Measurements from ENCODE around the gene LAMB4. TPM values are rescaled to one million over a fixed set of nuclear protein-coding genes. Genes with fewer than 3 reads are reported as not detected.

LAMB4 gene, protein sequence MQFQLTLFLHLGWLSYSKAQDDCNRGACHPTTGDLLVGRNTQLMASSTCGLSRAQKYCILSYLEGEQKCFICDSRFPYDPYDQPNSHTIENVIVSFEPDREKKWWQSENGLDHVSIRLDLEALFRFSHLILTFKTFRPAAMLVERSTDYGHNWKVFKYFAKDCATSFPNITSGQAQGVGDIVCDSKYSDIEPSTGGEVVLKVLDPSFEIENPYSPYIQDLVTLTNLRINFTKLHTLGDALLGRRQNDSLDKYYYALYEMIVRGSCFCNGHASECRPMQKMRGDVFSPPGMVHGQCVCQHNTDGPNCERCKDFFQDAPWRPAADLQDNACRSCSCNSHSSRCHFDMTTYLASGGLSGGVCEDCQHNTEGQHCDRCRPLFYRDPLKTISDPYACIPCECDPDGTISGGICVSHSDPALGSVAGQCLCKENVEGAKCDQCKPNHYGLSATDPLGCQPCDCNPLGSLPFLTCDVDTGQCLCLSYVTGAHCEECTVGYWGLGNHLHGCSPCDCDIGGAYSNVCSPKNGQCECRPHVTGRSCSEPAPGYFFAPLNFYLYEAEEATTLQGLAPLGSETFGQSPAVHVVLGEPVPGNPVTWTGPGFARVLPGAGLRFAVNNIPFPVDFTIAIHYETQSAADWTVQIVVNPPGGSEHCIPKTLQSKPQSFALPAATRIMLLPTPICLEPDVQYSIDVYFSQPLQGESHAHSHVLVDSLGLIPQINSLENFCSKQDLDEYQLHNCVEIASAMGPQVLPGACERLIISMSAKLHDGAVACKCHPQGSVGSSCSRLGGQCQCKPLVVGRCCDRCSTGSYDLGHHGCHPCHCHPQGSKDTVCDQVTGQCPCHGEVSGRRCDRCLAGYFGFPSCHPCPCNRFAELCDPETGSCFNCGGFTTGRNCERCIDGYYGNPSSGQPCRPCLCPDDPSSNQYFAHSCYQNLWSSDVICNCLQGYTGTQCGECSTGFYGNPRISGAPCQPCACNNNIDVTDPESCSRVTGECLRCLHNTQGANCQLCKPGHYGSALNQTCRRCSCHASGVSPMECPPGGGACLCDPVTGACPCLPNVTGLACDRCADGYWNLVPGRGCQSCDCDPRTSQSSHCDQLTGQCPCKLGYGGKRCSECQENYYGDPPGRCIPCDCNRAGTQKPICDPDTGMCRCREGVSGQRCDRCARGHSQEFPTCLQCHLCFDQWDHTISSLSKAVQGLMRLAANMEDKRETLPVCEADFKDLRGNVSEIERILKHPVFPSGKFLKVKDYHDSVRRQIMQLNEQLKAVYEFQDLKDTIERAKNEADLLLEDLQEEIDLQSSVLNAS (N-terminal part only)
- 0.75 and 1.1 TPM in 2 replicates for total RNA-seq
- long read RNA-seq: 0 reads

DNA sequence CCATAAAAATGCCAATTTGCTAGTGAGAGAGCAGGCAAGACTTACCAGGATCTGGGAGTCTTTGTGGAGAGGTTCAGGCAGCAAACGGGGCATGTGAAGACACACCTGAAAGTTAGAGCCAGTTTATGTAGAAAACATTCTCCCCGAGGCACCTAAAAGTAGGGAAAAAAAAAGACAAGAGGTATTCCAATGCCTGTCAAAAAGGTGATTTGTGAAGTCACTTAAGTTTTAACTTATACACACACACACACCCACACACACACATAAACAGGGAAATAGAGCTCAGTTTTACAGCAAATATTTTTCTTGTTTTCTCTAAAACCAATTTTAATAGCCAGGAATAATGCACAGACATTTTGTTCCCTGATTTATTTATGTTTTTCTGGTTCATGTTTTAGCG lies at the start of gene LAMB4:
Gene LAMB4 (minus strand): TSS at position 101 of the 400 bp plus-strand sequence. CDS start 7,197 bp downstream, outside the sequence.
- H3K9me3 Mint-ChIP-seq (ENCODE audit: unreplicated experiment): no peaks in the 10 kb centered on the region
- DNase-seq (ENCODE audit: extremely low spot score, unreplicated experiment): no peak
- H3K4me3 Mint-ChIP-seq (ENCODE audit: unreplicated experiment): no peak within 1 kb of the TSS
- H3K36me3 Mint-ChIP-seq (ENCODE audit: unreplicated experiment): no peaks in the 10 kb centered on the region
- no peaks in the 10 kb centered on the region for H3K27me3 Mint-ChIP-seq (ENCODE audit: unreplicated experiment)
- H3K4me1 Mint-ChIP-seq (ENCODE audit: unreplicated experiment): peaks cover 50% of the 10 kb centered on the region
- H3K27ac Mint-ChIP-seq (ENCODE audit: unreplicated experiment): peak within 1 kb of the TSS; percentile 88
- TF ChIP-seq, protein P1, sequence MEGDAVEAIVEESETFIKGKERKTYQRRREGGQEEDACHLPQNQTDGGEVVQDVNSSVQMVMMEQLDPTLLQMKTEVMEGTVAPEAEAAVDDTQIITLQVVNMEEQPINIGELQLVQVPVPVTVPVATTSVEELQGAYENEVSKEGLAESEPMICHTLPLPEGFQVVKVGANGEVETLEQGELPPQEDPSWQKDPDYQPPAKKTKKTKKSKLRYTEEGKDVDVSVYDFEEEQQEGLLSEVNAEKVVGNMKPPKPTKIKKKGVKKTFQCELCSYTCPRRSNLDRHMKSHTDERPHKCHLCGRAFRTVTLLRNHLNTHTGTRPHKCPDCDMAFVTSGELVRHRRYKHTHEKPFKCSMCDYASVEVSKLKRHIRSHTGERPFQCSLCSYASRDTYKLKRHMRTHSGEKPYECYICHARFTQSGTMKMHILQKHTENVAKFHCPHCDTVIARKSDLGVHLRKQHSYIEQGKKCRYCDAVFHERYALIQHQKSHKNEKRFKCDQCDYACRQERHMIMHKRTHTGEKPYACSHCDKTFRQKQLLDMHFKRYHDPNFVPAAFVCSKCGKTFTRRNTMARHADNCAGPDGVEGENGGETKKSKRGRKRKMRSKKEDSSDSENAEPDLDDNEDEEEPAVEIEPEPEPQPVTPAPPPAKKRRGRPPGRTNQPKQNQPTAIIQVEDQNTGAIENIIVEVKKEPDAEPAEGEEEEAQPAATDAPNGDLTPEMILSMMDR (IDR thresholded peaks at IDR 0.05): no peak

DNA sequence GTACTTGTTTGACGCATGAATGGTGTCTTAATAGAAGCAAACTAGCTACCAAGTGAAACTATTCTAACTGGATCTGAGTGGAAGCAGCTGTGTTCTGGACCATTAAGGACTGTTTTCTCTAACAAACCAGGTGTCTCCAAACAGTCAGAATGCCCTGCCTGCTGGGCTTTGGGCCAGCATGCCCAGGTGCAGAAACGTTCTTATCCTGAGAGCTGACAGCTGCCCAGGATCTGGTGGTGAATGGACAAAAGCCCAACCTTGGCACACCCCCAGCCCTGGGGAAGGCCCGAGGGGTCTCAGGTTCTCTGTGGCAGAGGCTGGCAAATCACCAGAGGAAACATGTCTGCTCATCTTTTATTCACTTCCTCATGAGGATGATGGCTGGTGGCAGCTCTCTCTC lies 48.2 kb upstream of the LAMB4 start:
- Mint-ChIP-seq H3K36me3 (ENCODE audit: unreplicated experiment) (peaks cover 32% of the 10 kb centered on the region), H3K9me3 (ENCODE audit: unreplicated experiment) (no peaks in the 10 kb centered on the region), H3K4me3 (ENCODE audit: unreplicated experiment) (no peak overlapping the region), H3K27ac (ENCODE audit: unreplicated experiment) (no peak overlapping the region), H3K27me3 (ENCODE audit: unreplicated experiment) (no peaks in the 10 kb centered on the region), H3K4me1 (ENCODE audit: unreplicated experiment) (no peaks in the 10 kb centered on the region)
- TF ChIP-seq, protein P1 (IDR thresholded peaks at IDR 0.05): no peak
- no peak for DNase-seq (ENCODE audit: extremely low spot score, unreplicated experiment)

DNA sequence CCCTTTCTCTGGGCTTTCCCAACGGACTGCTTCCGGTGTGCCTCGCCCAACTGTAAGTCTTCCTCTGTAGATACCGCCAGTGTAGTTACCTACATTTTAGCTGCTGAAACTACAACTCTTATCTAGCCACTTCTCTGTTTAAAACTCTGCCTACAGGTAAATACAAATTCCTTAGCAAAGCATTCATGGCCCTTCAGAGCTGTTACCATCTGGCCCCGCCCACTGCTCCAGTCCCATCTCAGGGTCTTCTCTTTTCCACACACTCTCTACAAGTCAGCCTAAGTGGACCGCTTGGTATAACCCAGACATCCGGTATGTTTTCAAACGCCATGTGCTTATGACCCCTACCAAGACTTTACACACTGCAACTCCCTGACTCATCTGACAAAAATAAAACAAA lies 41.0 kb upstream of the LAMB4 start:
- Mint-ChIP-seq H3K27me3 (ENCODE audit: unreplicated experiment) (no peaks in the 10 kb centered on the region), H3K9me3 (ENCODE audit: unreplicated experiment) (no peaks in the 10 kb centered on the region), H3K4me3 (ENCODE audit: unreplicated experiment) (no peak overlapping the region), H3K27ac (ENCODE audit: unreplicated experiment) (no peak overlapping the region), H3K36me3 (ENCODE audit: unreplicated experiment) (peaks cover 9% of the 10 kb centered on the region), H3K4me1 (ENCODE audit: unreplicated experiment) (no peaks in the 10 kb centered on the region)
- no peak for DNase-seq (ENCODE audit: extremely low spot score, unreplicated experiment)
- TF ChIP-seq, protein P1 (IDR thresholded peaks at IDR 0.05): no peak

DNA sequence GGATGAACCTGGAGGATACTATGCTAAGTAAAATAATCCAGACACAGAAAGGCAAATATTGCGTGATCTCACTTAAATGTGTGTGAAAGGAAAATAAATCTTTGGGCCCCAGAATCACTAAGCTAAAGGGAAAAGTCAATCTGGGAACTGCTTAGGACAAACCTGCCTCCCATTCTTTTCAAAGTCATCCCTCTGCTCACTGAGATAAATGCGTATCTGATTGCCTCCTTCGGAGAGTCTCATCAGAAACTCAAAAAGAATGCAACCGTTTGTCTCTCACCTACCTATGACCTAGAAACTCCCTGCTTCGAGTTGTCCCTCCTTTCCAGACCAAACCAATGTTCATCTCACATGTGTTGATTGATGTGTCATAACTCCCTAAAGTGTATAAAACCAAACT lies 40.1 kb upstream of the LAMB4 start:
- Mint-ChIP-seq H3K9me3 (ENCODE audit: unreplicated experiment) (no peaks in the 10 kb centered on the region), H3K4me1 (ENCODE audit: unreplicated experiment) (peaks cover 1% of the 10 kb centered on the region), H3K4me3 (ENCODE audit: unreplicated experiment) (no peak overlapping the region), H3K27ac (ENCODE audit: unreplicated experiment) (no peak overlapping the region), H3K36me3 (ENCODE audit: unreplicated experiment) (peaks cover 8% of the 10 kb centered on the region), H3K27me3 (ENCODE audit: unreplicated experiment) (no peaks in the 10 kb centered on the region)
- DNase-seq (ENCODE audit: extremely low spot score, unreplicated experiment): no peak
- TF ChIP-seq, protein P1 (IDR thresholded peaks at IDR 0.05): no peak
